H54 (cell line): Measurements from ENCODE around the gene RBM18.

Experiments used
- DNase-seq: peaks from one replicate; pipeline ENCODE4 v3.0.0; 2011; ENCODE audit warnings: low spot score, mixed read lengths; ENCODE audit not compliant: insufficient read length
- FAIRE-seq: peaks from 3 replicates; lab custom pipeline; 2011; peaks lifted over from hg19 to GRCh38; lab: Jason Lieb, UNC
- POLR2A ChIP-seq: IDR thresholded peaks from 2 replicates; pipeline ENCODE4 v1.6.1; 2011; ENCODE audit warnings: low read depth, mild to moderate bottlenecking, low read length

The RBM18 gene

GRCh38 chr9:122264360-122265148 is at the start of gene RBM18, which contains the start of gene MRRF:
Gene RBM18 (minus strand): TSS chr9:122264840. CDS start chr9:122261492, 3,348 bp downstream.
Gene MRRF (plus strand): TSS chr9:122264882. CDS start chr9:122270892, 6,010 bp downstream.
- TF ChIP-seq POLR2A: peak; percentile 93
- FAIRE-seq (peak; percentile 85), DNase-seq (peak; percentile 95)

GRCh38 chr9:122314165-122314564 is 49.5 kb upstream of the RBM18 start:
- DNase-seq (no peak), FAIRE-seq (no peak)
- no peak for TF ChIP-seq POLR2A

- FAIRE-seq (no peak), DNase-seq (no peak)
- TF ChIP-seq POLR2A: no peak
Measured at GRCh38 chr9:122309861-122310260, 45.2 kb upstream of the RBM18 start.

GRCh38 chr9:122307925-122308324 is 43.3 kb upstream of the RBM18 start:
- no peak for FAIRE-seq
- TF ChIP-seq POLR2A: no peak
- DNase-seq: no peak

DNA sequence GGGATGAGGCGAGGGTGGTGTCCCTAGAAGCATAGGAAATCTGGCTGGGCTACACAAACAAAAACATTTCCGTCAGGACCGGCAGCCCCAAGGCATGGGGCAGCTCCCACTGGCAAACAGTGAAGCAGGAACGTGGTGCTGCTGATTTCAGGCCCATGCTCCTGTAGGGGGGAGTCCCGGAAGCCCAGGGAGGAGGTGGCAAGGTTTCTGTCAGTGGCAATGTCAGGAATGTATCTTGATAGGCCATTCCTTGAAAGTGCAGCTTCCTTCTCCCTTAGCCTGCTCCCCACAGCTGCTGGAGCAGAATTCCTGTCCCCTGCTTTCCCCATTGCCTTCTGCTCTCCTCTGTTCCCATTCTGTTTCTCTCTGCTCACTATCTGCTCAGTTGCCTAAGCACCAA is 42.4 kb upstream of the RBM18 start:
- FAIRE-seq (no peak), DNase-seq (no peak)
- no peak for TF ChIP-seq POLR2A

- no peak for DNase-seq
- TF ChIP-seq POLR2A: no peak
- FAIRE-seq: peak; percentile 43
Measured at GRCh38 chr9:122302237-122303093, 37.8 kb upstream of the RBM18 start.

DNA sequence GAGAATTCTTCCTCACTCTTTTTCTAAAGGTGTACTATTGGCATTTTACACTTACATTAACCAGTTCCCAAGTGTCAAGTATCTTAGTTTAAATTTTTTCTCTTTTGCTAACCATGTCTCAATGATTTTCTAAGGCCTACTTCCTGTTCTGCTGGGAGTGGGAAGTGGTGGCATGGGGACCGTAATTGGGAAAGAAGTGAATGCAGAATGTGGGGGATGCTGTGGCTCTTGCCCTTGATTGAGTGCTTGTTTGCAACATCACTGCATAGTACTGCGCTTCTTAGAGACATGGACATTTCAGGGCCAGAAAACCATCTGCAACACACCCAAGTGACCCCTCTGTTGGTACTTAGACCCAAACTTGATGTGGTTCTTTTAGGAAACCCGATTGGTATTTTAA is 32.9 kb upstream of the RBM18 start:
- DNase-seq: no peak
- no peak for FAIRE-seq
- TF ChIP-seq POLR2A: no peak

DNA sequence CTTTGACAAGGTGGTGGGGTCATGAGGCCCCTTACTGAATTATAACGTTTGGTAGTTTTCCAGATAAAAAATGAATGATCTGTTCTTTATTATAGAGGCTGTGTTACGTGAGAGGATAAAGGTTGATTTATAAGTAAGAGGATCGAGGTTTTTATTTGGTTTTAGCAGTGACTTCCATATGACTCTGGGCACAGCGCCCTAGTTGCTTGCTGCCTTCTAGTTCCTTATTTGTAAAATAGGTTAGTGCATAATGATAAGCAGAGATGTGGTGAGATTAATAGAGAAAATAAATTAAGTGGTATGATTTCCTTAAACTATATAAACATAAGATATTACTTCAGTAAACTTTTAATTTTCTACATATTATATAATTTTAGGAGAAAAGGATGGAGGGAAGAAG is 29.9 kb upstream of the RBM18 start:
- FAIRE-seq: no peak
- no peak for DNase-seq
- no peak for TF ChIP-seq POLR2A

DNA sequence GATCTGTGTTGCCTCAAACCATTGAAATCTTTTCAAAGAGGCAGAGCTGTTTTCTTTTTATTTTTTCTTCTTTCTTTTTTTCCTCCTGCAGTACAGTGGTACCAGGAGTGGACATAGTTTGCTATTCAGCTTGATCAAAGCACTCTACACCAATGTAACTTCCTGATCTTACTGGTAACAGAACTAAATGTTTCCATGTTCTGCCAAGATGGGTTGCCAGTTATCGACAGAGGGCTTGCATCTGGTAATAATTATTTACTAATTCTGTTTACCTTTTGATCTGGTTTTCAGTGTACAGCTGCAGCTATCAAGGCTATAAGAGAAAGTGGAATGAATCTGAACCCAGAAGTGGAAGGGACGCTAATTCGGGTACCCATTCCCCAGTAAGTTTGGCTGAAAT is 26.8 kb upstream of the RBM18 start:
- no peak for FAIRE-seq
- DNase-seq: no peak

GRCh38 chr9:122287214-122287720 is 22.6 kb upstream of the RBM18 start:
- TF ChIP-seq POLR2A: no peak
- FAIRE-seq: no peak
- DNase-seq: no peak

More for the DNA sequence above, 26.8 kb upstream of the RBM18 start:
- TF ChIP-seq POLR2A: no peak

- no peak for DNase-seq
- FAIRE-seq: no peak
- TF ChIP-seq POLR2A: no peak
Measured at GRCh38 chr9:122286764-122287163, 22.1 kb upstream of the RBM18 start.

DNA sequence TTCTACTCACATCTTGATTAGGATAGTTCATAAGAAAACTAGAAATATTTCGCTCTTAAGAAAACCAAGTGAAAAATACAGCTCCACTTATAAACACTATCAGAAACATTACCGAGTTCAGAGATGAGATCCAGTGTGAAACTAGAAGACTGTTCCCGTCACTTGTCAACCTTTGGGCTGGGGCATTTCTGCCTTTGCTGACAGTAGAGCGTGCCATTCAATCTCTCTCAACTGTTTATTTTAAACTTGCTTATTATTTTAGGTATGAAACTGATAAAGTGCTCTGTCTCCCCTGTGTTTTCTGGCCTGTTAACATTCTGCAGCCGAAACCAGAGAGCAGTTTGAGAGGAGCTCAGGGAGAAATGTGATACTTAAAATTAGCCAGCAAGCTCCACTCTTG is 16.7 kb upstream of the RBM18 start:
- DNase-seq (no peak), FAIRE-seq (no peak)
- TF ChIP-seq POLR2A: no peak

DNA sequence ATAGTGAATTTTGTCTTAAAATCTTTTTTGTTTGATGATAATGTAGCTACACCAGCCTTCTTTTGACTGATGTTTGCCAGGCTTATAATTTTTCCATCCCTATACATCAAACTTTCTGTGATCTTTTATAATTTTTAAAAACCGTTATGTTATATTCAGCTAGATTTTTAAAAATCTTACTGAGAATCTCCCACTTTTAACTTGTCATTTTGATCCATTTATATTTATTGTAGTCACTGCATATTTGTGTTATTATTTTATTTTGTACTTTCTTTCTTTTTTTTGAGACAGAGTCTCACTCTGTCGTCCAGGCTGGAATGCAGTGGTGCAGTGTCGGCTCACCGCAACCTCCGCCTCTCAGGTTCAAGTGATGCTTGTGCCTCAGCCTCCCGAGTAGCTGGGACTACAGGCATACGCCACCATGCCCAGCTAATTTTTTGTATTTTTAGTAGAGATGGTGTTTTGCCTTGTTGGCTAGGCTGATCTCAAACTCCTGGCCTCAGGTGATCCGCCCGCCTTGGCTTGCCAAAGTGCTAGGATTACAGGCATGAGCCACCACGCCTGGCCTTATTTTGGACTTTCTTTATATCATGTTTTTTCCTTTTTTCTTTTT is 12.8 kb upstream of the RBM18 start:
- FAIRE-seq (no peak), DNase-seq (no peak)
- TF ChIP-seq POLR2A: no peak

- DNase-seq: no peak
- no peak for TF ChIP-seq POLR2A
- FAIRE-seq: no peak
Measured at GRCh38 chr9:122276096-122276495, 11.5 kb upstream of the RBM18 start.

DNA sequence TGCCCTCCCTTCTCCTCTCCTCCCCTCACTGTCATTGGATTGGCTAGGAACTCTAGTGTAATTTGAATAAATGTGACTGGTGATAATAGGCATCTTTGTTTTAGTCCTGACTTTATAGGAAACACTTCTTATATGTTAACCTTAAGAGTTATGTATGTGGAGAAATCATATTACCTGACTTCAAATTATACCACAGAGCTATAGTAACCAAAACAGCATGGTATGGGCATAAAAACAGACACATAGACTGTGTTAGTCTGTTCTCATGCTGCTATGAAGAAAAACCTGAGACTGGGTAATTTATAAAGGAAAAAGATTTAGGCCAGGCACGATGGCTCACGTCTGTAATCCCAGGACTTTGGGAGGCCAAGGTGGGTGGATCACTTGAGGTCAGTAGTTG is 9.4 kb upstream of the RBM18 start:
- peak; percentile 76 for FAIRE-seq
- no peak for TF ChIP-seq POLR2A
- no peak for DNase-seq
